ENCODE data around the gene DESI1.
"Not testable (repeated sequence)": the region's sequence is repeated elsewhere in the genome, so short reads cannot be mapped to it uniquely, and the experiment has no call there.

GRCh38 chr22:41634610-41635009, 13.8 kb upstream of the DESI1 start:
- not testable (repeated sequence) for TF ChIP-seq CTCF, POLR2A (IDR thresholded peaks at IDR 0.05)
